GM12864 (cell line): ENCODE results near the gene LIMCH1.
"Not testable (repeated sequence)": the region's sequence is repeated elsewhere in the genome, so short reads cannot be mapped to it uniquely, and the experiment has no call there.

Source experiments
- DNase-seq: peaks from one replicate; pipeline ENCODE4 v3.0.0-alpha.2; 2011; ENCODE audit warnings: low read depth
- H3K4me3 ChIP-seq: 2 replicates; pipeline ENCODE4 v1.5.1; 2011; ENCODE audit warnings: mild to moderate bottlenecking, low read depth, low read length, control low read depth
- CTCF ChIP-seq: IDR thresholded peaks from 2 replicates; pipeline ENCODE4 v1.5.1; 2011; ENCODE audit warnings: low read depth, mild to moderate bottlenecking, moderate library complexity, low read length, control low read depth, inconsistent platforms; ENCODE audit errors: missing control alignments

LIMCH1 gene

GRCh38 chr4:41635441-41635840 lies 97.5 kb downstream of the LIMCH1 start:
- TF ChIP-seq CTCF = no peak
- DNase-seq = no peak

GRCh38 chr4:41638203-41638602 lies 100.2 kb downstream of the LIMCH1 start:
- TF ChIP-seq CTCF = no peak
- no peak for DNase-seq
- no peak overlapping the region for H3K4me3 ChIP-seq

More at GRCh38 chr4:41635441-41635840, 97.5 kb downstream of the LIMCH1 start:
- no peak overlapping the region for H3K4me3 ChIP-seq

- no peak overlapping the region for H3K4me3 ChIP-seq
Observed at GRCh38 chr4:41638866-41639265, 100.9 kb downstream of the LIMCH1 start.

GRCh38 chr4:41639291-41639690 lies 101.3 kb downstream of the LIMCH1 start:
- TF ChIP-seq CTCF = no peak
- DNase-seq = no peak
- H3K4me3 ChIP-seq = no peak overlapping the region

More at GRCh38 chr4:41638866-41639265, 100.9 kb downstream of the LIMCH1 start:
- no peak for DNase-seq
- no peak for TF ChIP-seq CTCF

GRCh38 chr4:41640906-41641305 lies 102.9 kb downstream of the LIMCH1 start:
- DNase-seq = no peak

GRCh38 chr4:41642746-41643145 lies 104.8 kb downstream of the LIMCH1 start:
- DNase-seq, H3K4me3 ChIP-seq: not testable (repeated sequence)

More at GRCh38 chr4:41640906-41641305, 102.9 kb downstream of the LIMCH1 start:
- no peak overlapping the region for H3K4me3 ChIP-seq
- no peak for TF ChIP-seq CTCF

GRCh38 chr4:41643331-41643730 lies 105.4 kb downstream of the LIMCH1 start:
- no peak for DNase-seq
- no peak for TF ChIP-seq CTCF
- no peak overlapping the region for H3K4me3 ChIP-seq
